ENCODE data around the gene SLC6A17. TPM values are rescaled to one million over a fixed set of nuclear protein-coding genes. Genes with fewer than 3 reads are reported as not detected.

The SLC6A17 gene
- total and polyA plus RNA-seq, 2 donors (not counting 1 experiment from before 2014, with no cell fraction given) = not detected

DNA sequence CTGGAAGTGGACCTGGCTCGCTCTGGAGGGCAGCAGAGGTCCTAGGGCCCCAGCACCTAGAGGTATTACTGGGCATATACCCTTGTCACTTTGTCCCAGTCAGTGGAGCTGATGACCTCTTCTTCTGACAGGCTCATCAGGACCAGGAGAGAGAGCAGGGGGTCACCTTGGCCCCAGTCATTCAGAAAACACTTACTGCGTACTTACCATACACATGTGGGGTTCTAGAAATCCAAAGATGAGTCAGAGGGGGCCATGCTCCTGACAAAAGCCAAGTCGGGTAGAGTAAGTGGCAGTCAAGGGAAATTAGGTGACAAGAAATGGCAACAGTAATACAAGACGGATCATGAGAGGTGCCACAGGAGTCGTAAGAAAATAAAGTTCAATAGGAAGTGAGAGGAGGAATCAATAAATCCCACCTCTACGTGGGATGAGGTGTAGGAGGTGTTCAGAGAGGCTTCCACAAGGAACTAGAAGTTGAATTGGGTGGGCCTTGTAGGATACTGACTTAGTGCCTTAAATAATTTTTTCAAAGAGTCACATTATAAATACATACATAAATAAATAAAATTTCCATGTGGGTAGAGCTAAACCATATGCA lies 66.7 kb downstream of the SLC6A17 start:
- Mint-ChIP-seq H3K4me1 (peaks cover 19% of the 10 kb centered on the region), H3K9me3 (ENCODE audit: insufficient read depth) (no peaks in the 10 kb centered on the region), H3K27ac (no peak overlapping the region), H3K27me3 (no peaks in the 10 kb centered on the region), H3K4me3 (no peak overlapping the region)
- H3K4me2 ChIP-seq (replicated peaks; ENCODE audit: low read depth, low read length, poor library complexity, severe bottlenecking) = no peak overlapping the region
- no peak overlapping the region for H3K4me3 ChIP-seq (ENCODE audit: control extremely low read depth in 1 of 5, extremely low read depth in 1 of 5, insufficient read depth in 1 of 5, low read depth in 2 of 5, low read length in 4 of 5)
- no peaks in the 10 kb centered on the region for H3K9me3 ChIP-seq (ENCODE audit: control extremely low read depth in 1 of 3, control insufficient read depth in 2 of 3, insufficient read depth in 1 of 3, low read length in 2 of 3)
- no peaks in the 10 kb centered on the region for H3K27me3 ChIP-seq (replicated peaks in 1 of 4; ENCODE audit: control extremely low read depth in 1 of 4, control insufficient read depth in 3 of 4, insufficient read depth in 4 of 4, low read length in 3 of 4)
- intact Hi-C loops (cut with micrococcal nuclease) = no loop called here
- peaks cover 6 to 9% of the 10 kb centered on the region in 2 donors for H3K4me1 ChIP-seq (ENCODE audit: control insufficient read depth in 2 of 2, insufficient read depth in 2 of 2, low read length in 2 of 2)
- WGBS (ENCODE audit: insufficient coverage) = 74% methylated on average over 4 of the region's 6 CpGs
- no peaks in the 10 kb centered on the region for H3K36me3 ChIP-seq (replicated peaks in 1 of 2; ENCODE audit: control extremely low read depth in 1 of 2, control insufficient read depth in 1 of 2, extremely low read depth in 1 of 2, insufficient read depth in 2 of 2, low read length in 1 of 2)
- H3K27ac ChIP-seq (ENCODE audit: low read length in 2 of 2) = no peak overlapping the region
- CTCF ChIA-PET = interaction anchor here (1.1 to 3.7 kb wide), 4 partner anchors 9 to 279 kb away, joined by 5 to 13 read pairs (median 7); no protein-coding TSS in a partner anchor
- ATAC-seq (ENCODE audit: low read depth) (no peak), DNase-seq (no peak)
- POLR2A ChIA-PET = no interaction called here
- no peak for TF ChIP-seq EZH2 (IDR thresholded peaks at IDR 0.05; ENCODE audit: borderline replicate concordance, insufficient read depth, low read depth, low read length, poor library complexity, severe bottlenecking)
- TF ChIP-seq, protein P1, sequence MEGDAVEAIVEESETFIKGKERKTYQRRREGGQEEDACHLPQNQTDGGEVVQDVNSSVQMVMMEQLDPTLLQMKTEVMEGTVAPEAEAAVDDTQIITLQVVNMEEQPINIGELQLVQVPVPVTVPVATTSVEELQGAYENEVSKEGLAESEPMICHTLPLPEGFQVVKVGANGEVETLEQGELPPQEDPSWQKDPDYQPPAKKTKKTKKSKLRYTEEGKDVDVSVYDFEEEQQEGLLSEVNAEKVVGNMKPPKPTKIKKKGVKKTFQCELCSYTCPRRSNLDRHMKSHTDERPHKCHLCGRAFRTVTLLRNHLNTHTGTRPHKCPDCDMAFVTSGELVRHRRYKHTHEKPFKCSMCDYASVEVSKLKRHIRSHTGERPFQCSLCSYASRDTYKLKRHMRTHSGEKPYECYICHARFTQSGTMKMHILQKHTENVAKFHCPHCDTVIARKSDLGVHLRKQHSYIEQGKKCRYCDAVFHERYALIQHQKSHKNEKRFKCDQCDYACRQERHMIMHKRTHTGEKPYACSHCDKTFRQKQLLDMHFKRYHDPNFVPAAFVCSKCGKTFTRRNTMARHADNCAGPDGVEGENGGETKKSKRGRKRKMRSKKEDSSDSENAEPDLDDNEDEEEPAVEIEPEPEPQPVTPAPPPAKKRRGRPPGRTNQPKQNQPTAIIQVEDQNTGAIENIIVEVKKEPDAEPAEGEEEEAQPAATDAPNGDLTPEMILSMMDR (IDR thresholded peaks at IDR 0.05) = no peak
- no peaks in the 10 kb centered on the region for H3K79me2 ChIP-seq (ENCODE audit: control insufficient read depth, insufficient read depth, low read length)
- H4K20me1 ChIP-seq (ENCODE audit: control insufficient read depth, insufficient read depth, low read length, poor library complexity, severe bottlenecking) = peaks cover 6% of the 10 kb centered on the region
- H2AFZ ChIP-seq (ENCODE audit: insufficient read depth, low read depth, low read length, poor library complexity, severe bottlenecking) = no peak overlapping the region
- H3K9ac ChIP-seq (ENCODE audit: low read length) = no peak overlapping the region

DNA sequence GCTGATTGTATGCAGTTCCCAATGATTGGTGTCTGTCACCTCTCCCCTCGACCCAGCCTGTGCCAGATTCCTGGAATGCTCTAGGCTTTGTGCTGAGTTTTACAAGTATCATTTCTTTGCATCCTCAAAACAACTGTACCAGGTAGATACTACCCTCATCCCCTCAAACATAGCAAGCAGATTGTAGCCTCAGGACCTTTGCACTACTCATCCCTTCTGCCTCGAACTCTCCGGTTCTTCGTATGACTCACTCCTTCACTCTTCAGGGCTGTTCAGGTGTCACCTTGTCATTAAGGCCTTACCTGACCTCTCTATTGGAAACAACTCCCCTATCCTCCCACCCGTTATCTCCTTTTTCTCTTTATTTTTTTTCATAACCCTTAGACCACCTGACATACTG lies 67.8 kb downstream of the SLC6A17 start:
- Mint-ChIP-seq H3K4me3 (no peak overlapping the region), H3K9me3 (ENCODE audit: insufficient read depth) (no peaks in the 10 kb centered on the region), H3K27ac (no peak overlapping the region), H3K27me3 (no peaks in the 10 kb centered on the region), H3K4me1 (peaks cover 11% of the 10 kb centered on the region)
- Histone ChIP-seq H3K4me3 (ENCODE audit: control extremely low read depth in 1 of 5, extremely low read depth in 1 of 5, insufficient read depth in 1 of 5, low read depth in 2 of 5, low read length in 4 of 5) (no peak overlapping the region), H3K4me2 (replicated peaks; ENCODE audit: low read depth, low read length, poor library complexity, severe bottlenecking) (no peak overlapping the region), H3K27me3 (replicated peaks in 1 of 4; ENCODE audit: control extremely low read depth in 1 of 4, control insufficient read depth in 3 of 4, insufficient read depth in 4 of 4, low read length in 3 of 4) (no peaks in the 10 kb centered on the region), H2AFZ (ENCODE audit: insufficient read depth, low read depth, low read length, poor library complexity, severe bottlenecking) (no peak overlapping the region), H4K20me1 (ENCODE audit: control insufficient read depth, insufficient read depth, low read length, poor library complexity, severe bottlenecking) (peaks cover 2% of the 10 kb centered on the region), H3K27ac (ENCODE audit: low read length in 2 of 2) (no peak overlapping the region), H3K9ac (ENCODE audit: low read length) (no peak overlapping the region), H3K4me1 (ENCODE audit: control insufficient read depth in 2 of 2, insufficient read depth in 2 of 2, low read length in 2 of 2) (no peaks in the 10 kb centered on the region), H3K9me3 (ENCODE audit: control extremely low read depth in 1 of 3, control insufficient read depth in 2 of 3, insufficient read depth in 1 of 3, low read length in 2 of 3) (no peaks in the 10 kb centered on the region), H3K36me3 (replicated peaks in 1 of 2; ENCODE audit: control extremely low read depth in 1 of 2, control insufficient read depth in 1 of 2, extremely low read depth in 1 of 2, insufficient read depth in 2 of 2, low read length in 1 of 2) (no peaks in the 10 kb centered on the region), H3K79me2 (ENCODE audit: control insufficient read depth, insufficient read depth, low read length) (no peaks in the 10 kb centered on the region)
- DNase-seq (no peak), ATAC-seq (ENCODE audit: low read depth) (no peak)
- 97% methylated on average over 4 of the region's 5 CpGs for WGBS (ENCODE audit: insufficient coverage)
- intact Hi-C loops (cut with micrococcal nuclease) = no loop called here
- ChIA-PET POLR2A (no interaction called here), CTCF (no interaction called here)
- no peak for TF ChIP-seq EZH2 (IDR thresholded peaks at IDR 0.05; ENCODE audit: borderline replicate concordance, insufficient read depth, low read depth, low read length, poor library complexity, severe bottlenecking)
- TF ChIP-seq, protein P1 (IDR thresholded peaks at IDR 0.05) = no peak
